GM21515 (cell line): Measurements from ENCODE around the gene TRAPPC2.
"Not testable (repeated sequence)": the region's sequence is repeated elsewhere in the genome, so short reads cannot be mapped to it uniquely, and the experiment has no call there.

Experiments
- ATAC-seq: cut with Tn5 transposase; IDR thresholded peaks from one replicate; pipeline ENCODE4 v1.9.1; 2021; ENCODE audit not compliant: unreplicated experiment

TRAPPC2 gene

GRCh38 chrX:13699183-13699826 is 35.1 kb downstream of the TRAPPC2 start:
- peak; percentile 61 for ATAC-seq

- no peak for ATAC-seq
Measured at GRCh38 chrX:13698432-13698831, 36.0 kb downstream of the TRAPPC2 start.

DNA sequence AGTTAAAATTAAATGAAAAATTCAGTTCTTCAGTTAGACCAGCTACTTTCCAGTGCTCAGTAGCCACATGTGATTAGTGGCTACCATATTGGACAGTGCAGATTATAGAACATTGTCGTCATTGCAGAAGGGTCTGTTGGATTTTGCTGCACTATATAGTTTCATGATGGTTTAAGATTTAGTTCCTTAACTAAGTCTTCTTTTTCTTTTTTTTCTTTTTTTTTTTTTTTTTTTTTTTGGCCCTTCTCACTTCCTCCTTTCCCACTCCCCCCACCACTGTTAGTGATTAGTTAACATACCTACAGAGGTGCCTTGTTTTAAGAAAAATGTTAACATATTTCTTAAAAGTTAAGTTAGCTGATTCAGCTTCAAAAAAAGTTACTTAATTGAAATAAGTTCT is 36.4 kb downstream of the TRAPPC2 start:
- ATAC-seq: no peak

DNA sequence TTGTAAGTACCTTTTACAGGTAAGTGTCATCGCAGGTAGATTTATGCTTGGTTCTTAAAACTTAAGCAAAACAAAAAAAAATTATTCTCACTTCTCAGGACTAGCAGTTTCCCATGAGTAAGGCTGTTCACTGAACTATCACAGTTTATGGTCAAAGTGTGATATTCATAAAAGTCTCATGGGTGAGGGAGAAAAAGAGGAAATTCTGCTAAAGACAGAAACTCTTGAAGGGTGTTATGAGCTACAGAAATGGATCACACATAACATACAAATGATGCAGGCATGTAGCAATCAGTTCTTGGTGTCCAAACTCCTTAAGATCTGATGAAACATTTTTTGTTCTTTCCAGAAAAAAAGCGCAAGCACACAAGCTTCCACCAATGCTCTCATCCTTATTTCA is 37.0 kb downstream of the TRAPPC2 start:
- ATAC-seq: peak; percentile 44

DNA sequence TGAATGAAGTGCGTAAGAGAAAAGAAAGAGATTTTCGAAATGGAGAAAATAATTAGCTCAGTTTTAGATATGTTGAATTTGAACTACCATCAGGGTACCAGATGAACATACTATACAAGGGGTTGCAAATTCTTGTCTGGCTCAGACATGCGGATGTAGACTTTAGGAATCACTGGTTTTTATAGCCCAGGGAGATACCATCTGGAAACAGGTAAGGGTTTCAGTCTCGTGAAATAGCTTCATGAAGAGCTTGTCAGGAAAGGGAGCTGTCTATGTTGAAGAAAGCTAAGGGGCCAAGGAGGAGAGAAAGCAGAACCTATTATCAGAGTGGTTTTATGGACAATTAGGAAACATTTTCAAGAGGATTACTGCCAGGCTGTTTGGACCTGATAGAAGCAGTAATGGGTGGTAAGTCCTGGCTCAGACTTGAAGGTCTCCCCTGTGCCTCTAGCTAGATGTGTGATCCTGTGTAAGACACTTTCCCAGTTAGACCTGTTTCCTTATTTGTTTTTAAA is 38.8 kb downstream of the TRAPPC2 start:
- no peak for ATAC-seq

GRCh38 chrX:13694983-13695382 is 39.4 kb downstream of the TRAPPC2 start:
- ATAC-seq: no peak

DNA sequence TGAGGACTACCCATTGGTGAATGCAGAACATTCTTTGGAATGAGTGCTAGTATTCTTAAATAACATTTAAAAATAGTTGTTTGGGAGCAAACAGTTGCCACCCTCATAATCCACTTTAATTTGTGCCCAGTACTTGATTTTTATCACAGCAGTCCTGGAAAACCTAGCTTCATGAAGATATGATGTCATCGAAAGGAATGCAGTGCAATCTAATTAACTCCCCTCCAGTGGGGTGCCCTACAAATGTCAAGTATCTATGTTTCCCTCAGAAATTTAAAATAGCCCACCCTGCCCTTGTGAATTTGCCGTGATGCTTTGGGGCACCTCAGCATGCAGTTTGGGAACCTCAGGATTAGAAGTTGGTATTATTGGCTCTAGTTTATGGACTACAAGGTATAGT is 40.1 kb downstream of the TRAPPC2 start:
- no peak for ATAC-seq

- no peak for ATAC-seq
Measured at GRCh38 chrX:13693341-13693961, 41.0 kb downstream of the TRAPPC2 start.

- ATAC-seq: no peak
Measured at GRCh38 chrX:13692771-13693231, 41.6 kb downstream of the TRAPPC2 start.

DNA sequence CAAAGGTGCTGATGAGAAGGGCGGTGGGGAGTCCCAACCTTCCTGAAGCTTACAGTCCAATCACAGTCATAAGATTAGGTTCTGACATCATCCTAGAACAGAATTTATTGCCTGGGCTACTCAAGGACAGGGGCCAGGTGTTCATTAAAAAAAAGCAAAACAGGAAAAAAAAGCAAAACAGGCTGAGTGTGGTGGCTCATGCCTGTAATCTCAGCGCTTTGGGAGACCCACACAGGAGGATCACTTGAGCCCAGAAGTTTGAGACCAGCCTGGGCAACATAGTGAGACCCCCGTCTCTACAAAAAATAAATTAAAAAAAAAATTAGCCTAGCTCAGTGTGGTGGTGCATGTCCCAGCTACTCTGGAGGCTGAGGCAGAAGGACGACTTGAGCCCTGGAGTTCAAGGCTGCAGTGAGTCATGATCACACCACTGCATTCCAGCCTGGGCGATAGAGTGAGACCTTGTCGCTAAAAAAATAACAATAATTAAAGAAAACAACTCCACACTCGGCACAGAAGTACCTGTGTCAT is 42.5 kb downstream of the TRAPPC2 start:
- ATAC-seq: no peak

- no peak for ATAC-seq
Measured at GRCh38 chrX:13690836-13691235, 43.6 kb downstream of the TRAPPC2 start.

GRCh38 chrX:13689741-13690211 is 44.6 kb downstream of the TRAPPC2 start:
- ATAC-seq: no peak

DNA sequence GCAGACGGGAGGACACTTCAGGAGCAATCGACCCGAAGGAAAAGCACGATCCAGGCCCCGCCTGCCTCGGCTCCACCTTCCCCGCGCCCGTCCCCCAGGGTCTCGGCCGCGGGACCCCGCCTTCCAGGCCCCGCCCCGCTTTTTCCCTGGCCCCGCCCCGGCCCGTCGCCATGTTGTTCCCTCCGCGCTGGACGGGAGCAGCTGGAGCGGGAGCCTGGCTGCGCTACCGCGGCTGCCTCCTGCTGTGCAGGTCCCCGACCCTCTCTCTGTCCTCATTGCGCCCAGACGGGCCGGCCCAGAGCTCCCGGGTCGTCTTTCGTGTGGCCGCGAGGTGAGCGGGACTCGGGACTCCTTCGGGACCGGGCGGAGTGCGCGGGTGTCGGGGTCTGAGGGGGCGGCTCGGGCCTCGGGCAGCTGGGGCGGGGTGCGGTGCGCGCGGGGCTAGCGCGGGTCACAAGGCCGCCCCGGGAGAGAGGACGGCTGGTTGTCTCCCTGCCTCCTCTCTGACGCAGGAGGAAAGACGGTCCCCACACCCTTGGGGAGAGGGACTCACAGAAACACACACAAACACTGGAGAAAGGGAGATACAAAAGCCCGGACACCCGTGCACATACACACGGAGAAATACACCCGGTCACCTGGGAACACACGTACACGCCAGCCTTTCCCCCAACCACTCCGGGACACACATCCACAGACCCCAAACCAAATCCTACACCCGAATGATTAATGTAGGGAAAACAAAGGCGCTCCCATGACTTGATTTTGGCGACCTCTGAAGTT is 45.3 kb downstream of the TRAPPC2 start, which contains the start of gene RAB9A:
RAB9A (plus strand) TSS at position 171 of the 783 bp plus-strand sequence. CDS start 19,619 bp downstream, outside the sequence.
- ATAC-seq: peak; percentile 78

DNA sequence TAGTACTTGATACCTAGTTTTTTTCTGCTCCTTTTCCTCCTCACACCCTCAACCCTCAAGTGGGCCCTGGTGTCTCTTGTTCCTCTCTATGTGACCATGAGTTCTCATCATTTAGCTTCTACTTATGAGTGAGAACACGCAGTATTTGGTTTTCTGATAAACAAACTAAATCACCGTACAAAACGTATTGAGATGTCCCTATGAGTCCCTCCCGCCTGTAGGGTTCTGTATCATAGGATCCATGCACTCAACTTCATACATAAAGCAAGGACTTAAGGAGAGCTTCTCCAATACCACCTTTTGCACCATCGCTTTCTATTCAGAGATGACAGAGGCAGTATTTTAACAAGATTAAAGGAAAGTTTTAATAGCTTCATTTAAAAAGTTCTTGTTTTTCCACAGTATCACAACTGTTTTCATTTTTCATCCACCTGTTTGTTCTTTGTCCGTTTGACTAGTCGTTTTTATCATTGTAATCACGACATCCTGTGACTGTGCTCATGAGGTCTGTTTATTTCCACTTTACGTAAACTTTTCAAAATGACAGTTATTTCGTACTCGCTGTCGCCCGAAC is 45.9 kb downstream of the TRAPPC2 start:
- no peak for ATAC-seq

- ATAC-seq: no peak
Measured at GRCh38 chrX:13687203-13687602, 47.2 kb downstream of the TRAPPC2 start.

- no peak for ATAC-seq
Measured at GRCh38 chrX:13685126-13685763, 49.2 kb downstream of the TRAPPC2 start.

GRCh38 chrX:13684361-13684760 is 50.1 kb downstream of the TRAPPC2 start:
- no peak for ATAC-seq

DNA sequence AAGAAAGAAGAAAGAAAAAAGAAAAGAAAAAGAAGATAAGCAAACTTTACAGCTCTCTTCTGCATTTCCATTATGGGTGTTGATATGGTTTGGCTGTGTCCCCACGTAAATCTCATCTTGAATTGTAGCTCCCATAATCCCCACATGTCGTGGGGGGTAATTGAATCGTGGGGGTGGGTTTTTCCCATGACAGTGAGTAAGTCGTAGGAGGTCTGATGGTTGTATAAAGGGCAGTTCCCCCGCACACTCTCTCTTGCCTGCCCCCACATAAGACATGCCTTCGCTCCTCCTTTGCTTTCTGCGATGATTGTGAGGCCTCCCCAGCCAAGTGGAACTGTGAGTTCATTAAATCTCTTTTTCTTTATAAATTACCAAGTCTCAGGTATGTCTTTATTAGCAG is 52.8 kb downstream of the TRAPPC2 start:
- no peak for ATAC-seq

DNA sequence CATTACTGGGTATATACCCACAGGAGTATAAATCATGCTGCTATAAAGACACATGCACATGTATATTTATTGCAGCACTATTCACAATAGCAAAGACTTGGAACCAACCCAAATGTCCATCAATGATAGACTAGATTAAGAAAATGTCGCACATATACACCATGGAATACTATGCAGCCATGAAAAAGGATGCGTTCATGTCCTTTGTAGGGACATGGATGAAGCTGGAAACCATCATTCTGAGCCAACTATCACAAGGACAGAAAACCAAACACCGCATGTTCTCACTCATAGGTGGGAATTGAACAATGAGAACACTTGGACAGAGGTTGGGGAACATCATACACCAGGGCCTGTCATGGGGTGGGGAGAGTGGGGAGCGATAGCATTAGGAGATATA is 54.7 kb downstream of the TRAPPC2 start:
- ATAC-seq: not testable (repeated sequence)

DNA sequence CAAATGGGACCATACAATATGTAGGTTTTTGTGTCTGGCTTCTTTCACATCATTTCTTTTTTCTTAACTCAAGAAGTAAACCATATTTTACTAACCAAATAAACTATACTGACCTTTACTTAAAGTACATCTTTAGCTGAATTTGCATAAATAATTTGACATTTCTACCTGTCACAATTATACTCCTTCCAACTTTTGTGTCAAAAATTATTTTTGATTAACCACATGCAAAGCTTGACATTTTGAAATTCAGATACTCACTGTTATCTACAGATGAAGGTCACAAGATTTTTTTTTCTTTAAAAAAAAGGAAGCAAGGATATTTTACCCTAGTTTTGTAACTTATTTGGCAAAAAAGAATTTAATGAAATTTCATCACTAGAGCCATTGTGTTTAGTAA is 57.5 kb downstream of the TRAPPC2 start:
- ATAC-seq: no peak
